A549 (cell line): ENCODE data around the gene TRAPPC2L.

ENCODE experiments used
- CHD4 ChIP-seq: fragments of 200-600 bp; sonication (generic); IDR thresholded peaks from 2 replicates; pipeline ENCODE4 v1.6.1; 2016; ENCODE audit warnings: antibody characterized with exemption, mild to moderate bottlenecking, borderline replicate concordance
- CTCF ChIP-seq: fragments of >200 bp; sonication (Bioruptor Twin); formaldehyde crosslinking; IDR thresholded peaks from 3 replicates; pipeline ENCODE4 v1.5.1; 2016
- ELK1 ChIP-seq: fragments of 150-350 bp; IDR thresholded peaks from 2 replicates; pipeline ENCODE4 v1.6.1; 2014; ENCODE audit warnings: low read depth, mild to moderate bottlenecking, low read length
- EP300 ChIP-seq, 2 experiments: fragments of >200 bp; sonication (Bioruptor Twin); formaldehyde crosslinking; IDR thresholded peaks; 2 replicates in 1 of 2; 3 replicates in 1 of 2; pipeline ENCODE4 v1.6.1; 2016 to 2017
- JUN ChIP-seq, 2 experiments: fragments of >200 bp; sonication (Bioruptor Twin); formaldehyde crosslinking; IDR thresholded peaks; 2 replicates in 1 of 2; 3 replicates in 1 of 2; pipeline ENCODE4 v1.6.1; 2016 to 2017
- NFE2L2 ChIP-seq: fragments of 150-350 bp; conservative IDR thresholded peaks from 2 replicates; pipeline ENCODE4 v1.6.1; 2014; ENCODE audit warnings: low read length
- NR3C1 ChIP-seq: fragments of >200 bp; sonication (Bioruptor Twin); formaldehyde crosslinking; IDR thresholded peaks from 3 replicates; pipeline ENCODE4 v1.6.1; 2017
- POLR2A ChIP-seq: IDR thresholded peaks from 2 replicates; pipeline ENCODE4 v1.6.1; 2012; ENCODE audit warnings: mild to moderate bottlenecking, low read length
- RAD21 ChIP-seq, 2 experiments: fragments of >200 bp in 1 of 2; sonication (Bioruptor Twin) in 1 of 2; formaldehyde crosslinking in 1 of 2; IDR thresholded peaks in 1 of 2; conservative IDR thresholded peaks in 1 of 2; 2 replicates in 1 of 2; 3 replicates in 1 of 2; pipeline ENCODE4 v1.6.1; 2012 to 2018; ENCODE audit warnings: inconsistent platforms in 1 of 2
- TP53 ChIP-seq: fragments of 250-450 bp; sonication (Bioruptor Pico); IDR thresholded peaks from 2 replicates; pipeline ENCODE4 v1.5.0; 2021; ENCODE audit warnings: mild to moderate bottlenecking, moderate library complexity
- USF2 ChIP-seq: fragments of 450-650 bp; IDR thresholded peaks from 2 replicates; pipeline ENCODE4 v1.6.1; 2014; ENCODE audit warnings: antibody characterized with exemption

- TF ChIP-seq ELK1 (no peak), POLR2A (no peak), CHD4 (no peak), CTCF (no peak), NR3C1 (no peak), EP300 (IDR thresholded peaks at IDR 0.05) (no peak), TP53 (CRISPR knock-in tag) (no peak), JUN (IDR thresholded peaks at IDR 0.05) (no peak), NFE2L2 (no peak), RAD21 (conservative IDR thresholded peaks at IDR 0.05 in 1 of 2, IDR thresholded peaks at IDR 0.05 in 1 of 2) (no peak), USF2 (no peak)
Observed at GRCh38 chr16:88818575-88818874, 38.4 kb upstream of the TRAPPC2L start.
